A549 (cell line): ENCODE measurements around the gene GPX7. TPM values are rescaled to one million over a fixed set of nuclear protein-coding genes. Genes with fewer than 3 reads are reported as not detected.
"Not testable (repeated sequence)": the region's sequence is repeated elsewhere in the genome, so short reads cannot be mapped to it uniquely, and the experiment has no call there.

ENCODE experiments used
- ATAC-seq, 2 experiments: fragments of 200-7000 bp in 1 of 2; fragments of >200 bp in 1 of 2; cut with Nextera tagmentation in 1 of 2; cut with Tn5 transposase in 1 of 2; 3 replicates each; pipeline versions ENCODE4 v1.8.0 to v1.9.1; 2018 to 2020; ENCODE audit warnings: mild to moderate bottlenecking in 1 of 2, moderate library complexity in 1 of 2
- CTCF ChIA-PET: fragments of 300-600 bp; sonication (Branson Sonifier 250); formaldehyde crosslinking; extraction: SDS; loops from one replicate; lab custom pipeline; 2021; ENCODE audit warnings: antibody characterized with exemption, inconsistent platforms; lab: Yijun Ruan, JAX
- POLR2A ChIA-PET: fragments of 350-600 bp; formaldehyde crosslinking; extraction: SDS; loops from one replicate; lab custom pipeline; 2021; ENCODE audit warnings: antibody characterized with exemption, inconsistent platforms; lab: Yijun Ruan, JAX
- DNase-seq, 2 experiments: peaks; one replicate each; pipeline versions ENCODE4 v3.0.0 to v3.0.0-alpha.2; 2011 to 2016; ENCODE audit warnings: low read depth in 1 of 2, low spot score in 1 of 2
- FAIRE-seq: peaks from 2 replicates; lab custom pipeline; 2011; peaks lifted over from hg19 to GRCh38; lab: Jason Lieb, UNC
- H3K27ac ChIP-seq, 2 experiments: fragments of >200 bp; sonication (Bioruptor Twin); formaldehyde crosslinking; 3 replicates each; pipeline ENCODE4 v1.5.1; 2016 to 2017
- H3K4me1 ChIP-seq: fragments of >200 bp; sonication (Bioruptor Twin); formaldehyde crosslinking; 3 replicates; pipeline ENCODE4 v1.6.1; 2016
- H3K4me2 ChIP-seq: fragments of >200 bp; sonication (Bioruptor Twin); formaldehyde crosslinking; 3 replicates; pipeline ENCODE4 v1.6.1; 2016
- H3K4me3 ChIP-seq: fragments of >200 bp; sonication (Bioruptor Twin); formaldehyde crosslinking; 3 replicates; pipeline ENCODE4 v1.5.1; 2016
- H3K9me3 ChIP-seq: fragments of >200 bp; sonication (Bioruptor Twin); formaldehyde crosslinking; 3 replicates; pipeline ENCODE4 v1.6.1; 2016
- CHD2 ChIP-seq: fragments of 150-350 bp; IDR thresholded peaks from 2 replicates; pipeline ENCODE4 v1.6.1; 2014; ENCODE audit warnings: low read length; ENCODE audit not compliant: partially characterized antibody
- FOSL2 ChIP-seq, 2 experiments: fragments of 450-650 bp in 1 of 2; fragments of >200 bp in 1 of 2; sonication (Bioruptor Twin) in 1 of 2; formaldehyde crosslinking; IDR thresholded peaks; 2 replicates each; pipeline versions ENCODE4 v1.5.0 to v1.6.1; 2016 to 2020; ENCODE audit warnings: mild to moderate bottlenecking in 1 of 2, moderate library complexity in 1 of 2
- GATA3 ChIP-seq: IDR thresholded peaks from 2 replicates; pipeline ENCODE4 v1.6.1; 2012; ENCODE audit warnings: borderline replicate concordance
- HEYL ChIP-seq: fragments of 250-450 bp; sonication (Bioruptor Pico); IDR thresholded peaks from 2 replicates; pipeline ENCODE4 v1.8.0; 2021; ENCODE audit warnings: mild to moderate bottlenecking, moderate library complexity
- HMGXB4 ChIP-seq: fragments of 250-450 bp; sonication (Bioruptor Pico); IDR thresholded peaks from 2 replicates; pipeline ENCODE4 v1.5.0; 2021; ENCODE audit warnings: mild to moderate bottlenecking, moderate library complexity, borderline replicate concordance
- HOXB13 ChIP-seq: fragments of 250-450 bp; sonication (Bioruptor Pico); IDR thresholded peaks from 2 replicates; pipeline ENCODE4 v1.5.0; 2020; ENCODE audit warnings: low read depth, mild to moderate bottlenecking, moderate library complexity
- HOXB5 ChIP-seq: fragments of 250-450 bp; sonication (Bioruptor Pico); IDR thresholded peaks from 2 replicates; pipeline ENCODE4 v1.5.0; 2020; ENCODE audit warnings: mild to moderate bottlenecking, moderate library complexity
- JUN ChIP-seq, 2 experiments: fragments of >200 bp; sonication (Bioruptor Twin); formaldehyde crosslinking; IDR thresholded peaks; 2 replicates in 1 of 2; 3 replicates in 1 of 2; pipeline ENCODE4 v1.6.1; 2016 to 2017
- JUNB ChIP-seq: fragments of >200 bp; sonication (Bioruptor Twin); formaldehyde crosslinking; IDR thresholded peaks from 2 replicates; pipeline ENCODE4 v1.6.1; 2016
- MAFK ChIP-seq: fragments of 450-650 bp; IDR thresholded peaks from 2 replicates; pipeline ENCODE4 v1.6.1; 2014; ENCODE audit not compliant: partially characterized antibody
- NFE2L2 ChIP-seq: fragments of 150-350 bp; conservative IDR thresholded peaks from 2 replicates; pipeline ENCODE4 v1.6.1; 2014; ENCODE audit warnings: low read length
- NPAS2 ChIP-seq: fragments of 250-450 bp; sonication (Bioruptor Pico); IDR thresholded peaks from 2 replicates; pipeline ENCODE4 v1.8.0; 2022; ENCODE audit warnings: mild to moderate bottlenecking, moderate library complexity, borderline replicate concordance
- NR3C1 ChIP-seq: fragments of >200 bp; sonication (Bioruptor Twin); formaldehyde crosslinking; IDR thresholded peaks from 3 replicates; pipeline ENCODE4 v1.6.1; 2017
- PBX3 ChIP-seq: IDR thresholded peaks from 2 replicates; pipeline ENCODE4 v1.6.1; 2012
- RCOR1 ChIP-seq: fragments of 150-350 bp; IDR thresholded peaks from 2 replicates; pipeline ENCODE4 v1.6.1; 2014; ENCODE audit warnings: antibody characterized with exemption, low read length, low read depth
- RFX5 ChIP-seq: fragments of 450-650 bp; IDR thresholded peaks from 2 replicates; pipeline ENCODE4 v1.7.1; 2014; ENCODE audit warnings: antibody characterized with exemption, mild to moderate bottlenecking, moderate library complexity
- RNF2 ChIP-seq: fragments of 200-600 bp; sonication (generic); IDR thresholded peaks from 2 replicates; pipeline ENCODE4 v1.6.1; 2016; ENCODE audit warnings: low read depth, mild to moderate bottlenecking, antibody characterized with exemption, moderate library complexity, borderline replicate concordance
- ZC3H11A ChIP-seq: fragments of 450-650 bp; IDR thresholded peaks from 2 replicates; pipeline ENCODE4 v1.6.1; 2014; ENCODE audit warnings: antibody characterized with exemption, mild to moderate bottlenecking
- WGBS: methylation state at CpG from one replicate; pipeline ENCODE4 v1.1.6; 2017; ENCODE audit errors: missing lambda C conversion rate; 5-methylcytosine and 5-hydroxymethylcytosine counted together
- polyA plus RNA-seq, 4 experiments: library from polyadenylated mRNA; depleted of rRNA in 3 of 4; stranded (reverse); fragments of >200 nt; fragmentation: RNase III in 1 of 4; extraction: RNeasy Plus Mini Kit Qiagen cat#74134 plus additional on column Dnase treatment in 1 of 4; gene quantifications; 2 replicates in 3 of 4; 3 replicates in 1 of 4; pipeline ENCODE4 v1.2.3, GENCODE V29; 2011 to 2017
- TF ChIP-seq, protein P1 (sequence below): fragments of 250-450 bp; sonication (Bioruptor Pico); IDR thresholded peaks from 2 replicates; pipeline ENCODE4 v1.5.0; 2020; ENCODE audit warnings: low read depth, mild to moderate bottlenecking, moderate library complexity
- TF ChIP-seq, protein P2 (sequence below): fragments of 450-650 bp; IDR thresholded peaks from 2 replicates; pipeline ENCODE4 v1.6.1; 2014; ENCODE audit warnings: antibody characterized with exemption
- TF ChIP-seq, protein P3 (sequence below): IDR thresholded peaks from 2 replicates; pipeline ENCODE4 v1.6.1; 2012; ENCODE audit warnings: low read depth, borderline replicate concordance
- TF ChIP-seq, protein P4 (sequence below): fragments of >200 bp; sonication (Bioruptor Twin); formaldehyde crosslinking; IDR thresholded peaks from 3 replicates; pipeline ENCODE4 v1.6.1; 2016

GPX7 gene
- polyA plus RNA-seq, 2 of the 4 experiments (the other 2 are of a cell fraction): not detected

GRCh38 chr1:52576074-52576473 lies 26.1 kb upstream of the GPX7 start:
- ATAC-seq (no peak), DNase-seq (no peak), FAIRE-seq (no peak)
- Histone ChIP-seq H3K9me3 (no peaks in the 10 kb centered on the region), H3K4me3 (no peak overlapping the region), H3K4me1 (peaks cover 16% of the 10 kb centered on the region), H3K4me2 (no peak overlapping the region), H3K27ac (no peak overlapping the region)
- CTCF ChIA-PET: no interaction called here
- TF ChIP-seq MAFK (no peak), NR3C1 (no peak)
- WGBS: 100% methylated on average over 1 of the region's 1 CpG
- POLR2A ChIA-PET: no interaction called here

GRCh38 chr1:52578066-52578465 lies 24.1 kb upstream of the GPX7 start:
- CTCF ChIA-PET, ATAC-seq, DNase-seq, H3K27ac ChIP-seq, H3K4me3 ChIP-seq, FAIRE-seq, POLR2A ChIA-PET, H3K4me2 ChIP-seq, H3K9me3 ChIP-seq: not testable (repeated sequence)
- H3K4me1 ChIP-seq: peaks cover 16% of the 10 kb centered on the region
- WGBS: 79% methylated on average over 3 of the region's 3 CpGs

DNA sequence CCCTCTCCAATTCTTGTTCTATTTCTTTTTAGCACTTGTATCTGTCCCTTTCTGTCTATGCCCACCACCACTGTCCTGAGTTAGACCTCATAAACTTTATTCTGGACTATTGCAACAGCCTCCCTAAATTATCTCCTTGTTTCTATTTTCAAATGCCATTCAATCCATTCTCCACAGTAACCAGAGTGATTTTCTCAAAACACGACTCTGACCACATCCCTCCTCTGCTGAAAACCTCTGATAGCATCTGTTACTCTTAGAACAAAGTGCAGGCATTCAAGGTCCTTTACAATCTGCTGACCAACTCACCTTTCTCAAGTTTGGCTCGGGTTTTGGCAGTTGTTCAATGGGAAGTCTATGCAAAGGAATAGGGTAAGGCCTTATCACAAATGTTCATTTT lies 22.8 kb upstream of the GPX7 start:
- Histone ChIP-seq H3K9me3 (no peaks in the 10 kb centered on the region), H3K4me3 (no peak overlapping the region)
- FAIRE-seq: no peak
- POLR2A ChIA-PET: interaction anchor here (0.7 kb wide), 1 partner anchor 27 kb away, joined by 3 read pairs; the partner anchor contains the start of gene TUT4
- no peak for TF ChIP-seq RCOR1
- TF ChIP-seq, protein P1, sequence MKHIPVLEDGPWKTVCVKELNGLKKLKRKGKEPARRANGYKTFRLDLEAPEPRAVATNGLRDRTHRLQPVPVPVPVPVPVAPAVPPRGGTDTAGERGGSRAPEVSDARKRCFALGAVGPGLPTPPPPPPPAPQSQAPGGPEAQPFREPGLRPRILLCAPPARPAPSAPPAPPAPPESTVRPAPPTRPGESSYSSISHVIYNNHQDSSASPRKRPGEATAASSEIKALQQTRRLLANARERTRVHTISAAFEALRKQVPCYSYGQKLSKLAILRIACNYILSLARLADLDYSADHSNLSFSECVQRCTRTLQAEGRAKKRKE: no peak
- no peak for TF ChIP-seq ZC3H11A
- TF ChIP-seq CHD2: no peak
- TF ChIP-seq HEYL: no peak
- TF ChIP-seq HMGXB4 (CRISPR knock-in tag): no peak
- TF ChIP-seq JUNB: no peak
- TF ChIP-seq JUN (IDR thresholded peaks at IDR 0.05): no peak
- no peak for TF ChIP-seq NPAS2 (CRISPR knock-in tag)
- TF ChIP-seq, all 56 proteins: peak for 0
- 19% methylated on average over 2 of the region's 2 CpGs for WGBS
- CTCF ChIA-PET: no interaction called here
- H3K4me1 ChIP-seq: peaks cover 11% of the 10 kb centered on the region
- ATAC-seq: no peak
- no peak overlapping the region for H3K27ac ChIP-seq
- no peak overlapping the region for H3K4me2 ChIP-seq
- no peak for DNase-seq

DNA sequence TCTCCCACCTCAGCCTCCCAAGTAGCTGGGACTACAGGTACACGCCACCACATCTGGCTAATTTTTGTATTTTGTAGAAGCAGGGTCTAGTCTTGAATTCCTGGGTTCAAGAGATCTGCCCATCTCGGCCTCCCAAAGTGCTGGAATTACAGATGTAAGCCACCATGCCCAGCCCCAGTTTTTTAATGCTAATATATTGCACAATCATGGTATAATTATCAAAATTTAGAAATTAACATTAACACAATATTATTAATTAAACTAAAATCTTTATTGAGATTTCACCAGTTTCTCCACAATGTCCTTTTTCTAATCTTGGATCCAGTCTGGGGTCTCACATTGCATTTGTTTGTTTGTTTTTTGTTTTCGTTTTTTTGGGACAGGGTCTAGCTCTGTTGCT lies 21.9 kb upstream of the GPX7 start:
- no peak overlapping the region for H3K27ac ChIP-seq
- H3K4me1 ChIP-seq: peaks cover 2% of the 10 kb centered on the region
- 47% methylated on average over 3 of the region's 3 CpGs for WGBS
- H3K9me3 ChIP-seq: no peaks in the 10 kb centered on the region
- ATAC-seq (no peak), DNase-seq (no peak), FAIRE-seq (no peak)
- H3K4me2 ChIP-seq: no peak overlapping the region
- POLR2A ChIA-PET: no interaction called here
- CTCF ChIA-PET: no interaction called here
- H3K4me3 ChIP-seq: no peak overlapping the region
- TF ChIP-seq, protein P2, sequence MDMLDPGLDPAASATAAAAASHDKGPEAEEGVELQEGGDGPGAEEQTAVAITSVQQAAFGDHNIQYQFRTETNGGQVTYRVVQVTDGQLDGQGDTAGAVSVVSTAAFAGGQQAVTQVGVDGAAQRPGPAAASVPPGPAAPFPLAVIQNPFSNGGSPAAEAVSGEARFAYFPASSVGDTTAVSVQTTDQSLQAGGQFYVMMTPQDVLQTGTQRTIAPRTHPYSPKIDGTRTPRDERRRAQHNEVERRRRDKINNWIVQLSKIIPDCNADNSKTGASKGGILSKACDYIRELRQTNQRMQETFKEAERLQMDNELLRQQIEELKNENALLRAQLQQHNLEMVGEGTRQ: no peak
- TF ChIP-seq RNF2: no peak
- no peak for TF ChIP-seq NFE2L2
- no peak for TF ChIP-seq FOSL2 (IDR thresholded peaks at IDR 0.05)
- no peak for TF ChIP-seq FOSL2 (CRISPR knock-in tag; IDR thresholded peaks at IDR 0.05)
- TF ChIP-seq, protein P3, sequence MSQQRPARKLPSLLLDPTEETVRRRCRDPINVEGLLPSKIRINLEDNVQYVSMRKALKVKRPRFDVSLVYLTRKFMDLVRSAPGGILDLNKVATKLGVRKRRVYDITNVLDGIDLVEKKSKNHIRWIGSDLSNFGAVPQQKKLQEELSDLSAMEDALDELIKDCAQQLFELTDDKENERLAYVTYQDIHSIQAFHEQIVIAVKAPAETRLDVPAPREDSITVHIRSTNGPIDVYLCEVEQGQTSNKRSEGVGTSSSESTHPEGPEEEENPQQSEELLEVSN: no peak
- no peak for TF ChIP-seq CHD2
- TF ChIP-seq PBX3: no peak
- no peak for TF ChIP-seq ZC3H11A
- no peak for TF ChIP-seq HOXB5
- no peak for TF ChIP-seq GATA3
- no peak for TF ChIP-seq RFX5
- no peak for TF ChIP-seq HOXB13 (CRISPR knock-in tag)
- TF ChIP-seq HMGXB4 (CRISPR knock-in tag): no peak
- TF ChIP-seq, protein P4, sequence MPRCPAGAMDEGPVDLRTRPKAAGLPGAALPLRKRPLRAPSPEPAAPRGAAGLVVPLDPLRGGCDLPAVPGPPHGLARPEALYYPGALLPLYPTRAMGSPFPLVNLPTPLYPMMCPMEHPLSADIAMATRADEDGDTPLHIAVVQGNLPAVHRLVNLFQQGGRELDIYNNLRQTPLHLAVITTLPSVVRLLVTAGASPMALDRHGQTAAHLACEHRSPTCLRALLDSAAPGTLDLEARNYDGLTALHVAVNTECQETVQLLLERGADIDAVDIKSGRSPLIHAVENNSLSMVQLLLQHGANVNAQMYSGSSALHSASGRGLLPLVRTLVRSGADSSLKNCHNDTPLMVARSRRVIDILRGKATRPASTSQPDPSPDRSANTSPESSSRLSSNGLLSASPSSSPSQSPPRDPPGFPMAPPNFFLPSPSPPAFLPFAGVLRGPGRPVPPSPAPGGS: no peak
